ENCODE results near the gene ACAP3.

The ACAP3 gene

DNA sequence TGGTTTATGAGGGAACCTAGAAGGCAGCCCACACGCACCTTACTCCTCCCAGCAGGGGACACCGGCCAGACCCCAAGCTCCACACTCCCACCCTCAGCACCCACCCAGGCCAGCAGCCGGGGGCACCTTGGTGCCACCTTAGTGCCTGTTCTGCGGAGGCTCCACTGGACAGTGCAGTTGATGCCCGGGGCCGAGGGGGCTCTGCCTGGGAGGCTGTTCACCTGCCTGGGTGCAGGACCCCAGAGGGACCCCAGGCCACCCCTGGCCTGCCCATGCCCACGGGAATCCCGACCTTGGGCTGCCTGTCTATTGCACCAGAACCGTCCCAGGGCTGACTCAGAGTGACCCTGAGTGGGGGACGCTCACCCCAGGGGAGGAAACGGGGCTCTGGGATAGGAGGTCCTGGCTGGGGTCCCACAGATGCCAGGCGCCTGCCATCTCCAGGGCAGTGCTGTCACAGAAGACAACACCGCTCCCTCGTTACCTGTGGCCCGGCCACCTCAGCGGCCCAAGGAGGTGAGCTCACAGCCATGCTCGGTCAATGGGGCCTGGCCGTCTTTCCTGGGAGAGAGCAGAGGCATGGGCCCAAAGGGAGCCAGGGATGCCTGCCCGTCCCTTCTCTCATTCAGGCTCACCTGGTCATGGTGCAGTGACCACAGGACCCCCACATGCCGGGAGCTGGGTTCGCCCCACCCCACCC, 26.8 kb downstream of the ACAP3 start:
- FAIRE-seq = no peak
- DNase-seq (ENCODE audit: insufficient read length, low spot score) = no peak
- TF ChIP-seq POLR2A (IDR thresholded peaks at IDR 0.05; ENCODE audit: low read depth, low read length) (no peak), SPI1 (IDR thresholded peaks at IDR 0.05; ENCODE audit: low read depth, low read length) (no peak), POU2F2 (IDR thresholded peaks at IDR 0.05; ENCODE audit: low read depth, low read length) (no peak), POLR2AphosphoS5 (IDR thresholded peaks at IDR 0.05; ENCODE audit: low read depth, low read length) (no peak), PAX5 (IDR thresholded peaks at IDR 0.05; ENCODE audit: insufficient read depth, low read length, severe bottlenecking) (no peak), TAF1 (IDR thresholded peaks at IDR 0.05; ENCODE audit: low read depth, low read length) (no peak)

DNA sequence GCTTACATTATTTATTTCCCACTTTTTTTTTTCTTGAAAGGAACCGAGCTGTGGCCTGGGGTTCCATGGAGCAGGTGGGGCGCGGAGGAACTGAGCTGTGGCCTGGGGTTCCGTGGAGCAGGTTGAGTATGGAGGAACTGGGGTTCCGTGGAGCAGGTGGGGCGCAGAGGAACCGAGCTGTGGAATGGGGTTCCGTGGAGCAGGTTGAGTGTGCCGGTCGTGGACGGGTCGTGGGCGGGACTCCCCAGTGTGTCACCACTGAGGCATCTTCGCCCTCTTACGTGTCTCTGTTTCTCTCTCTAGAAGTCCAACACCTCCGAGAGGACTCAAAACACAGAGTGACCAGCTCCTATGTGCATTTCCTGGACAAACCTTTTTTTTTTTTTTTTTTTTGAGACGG, 28.7 kb downstream of the ACAP3 start:
- DNase-seq (ENCODE audit: insufficient read length, low spot score) (no peak), FAIRE-seq (no peak)
- no peak for TF ChIP-seq POLR2A (IDR thresholded peaks at IDR 0.05; ENCODE audit: low read depth, low read length)
- no peak for TF ChIP-seq PAX5 (IDR thresholded peaks at IDR 0.05; ENCODE audit: insufficient read depth, low read length, severe bottlenecking)
- no peak for TF ChIP-seq TAF1 (IDR thresholded peaks at IDR 0.05; ENCODE audit: low read depth, low read length)
- no peak for TF ChIP-seq POU2F2 (IDR thresholded peaks at IDR 0.05; ENCODE audit: low read depth, low read length)
- no peak for TF ChIP-seq SPI1 (IDR thresholded peaks at IDR 0.05; ENCODE audit: low read depth, low read length)
- TF ChIP-seq POLR2AphosphoS5 (IDR thresholded peaks at IDR 0.05; ENCODE audit: low read depth, low read length) = no peak

GRCh38 chr1:1278620-1279019, 29.1 kb downstream of the ACAP3 start:
- FAIRE-seq (no peak), DNase-seq (ENCODE audit: insufficient read length, low spot score) (no peak)

DNA sequence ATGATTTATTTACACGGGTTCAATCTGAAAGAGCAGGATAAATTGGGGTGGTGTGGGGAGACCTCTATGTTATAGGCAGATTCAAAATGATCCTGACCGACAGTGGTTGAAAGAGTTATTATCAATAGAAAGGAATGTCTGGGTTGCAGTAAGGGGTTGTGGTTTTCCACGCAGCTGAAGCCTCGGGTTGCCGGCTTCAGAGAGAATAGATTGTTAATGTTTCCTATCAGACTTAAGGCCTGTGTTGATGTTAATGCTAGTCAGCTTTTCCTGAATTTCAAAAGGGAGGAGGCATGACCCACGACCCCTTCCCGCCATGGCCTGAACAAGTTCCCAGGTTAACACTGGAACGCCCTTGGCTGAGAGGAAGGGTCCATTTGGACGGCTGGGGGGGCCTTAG, 31.9 kb downstream of the ACAP3 start:
- TF ChIP-seq POLR2AphosphoS5 (IDR thresholded peaks at IDR 0.05; ENCODE audit: low read depth, low read length) (no peak), PAX5 (IDR thresholded peaks at IDR 0.05; ENCODE audit: insufficient read depth, low read length, severe bottlenecking) (no peak), TAF1 (IDR thresholded peaks at IDR 0.05; ENCODE audit: low read depth, low read length) (no peak), POU2F2 (IDR thresholded peaks at IDR 0.05; ENCODE audit: low read depth, low read length) (no peak), POLR2A (IDR thresholded peaks at IDR 0.05; ENCODE audit: low read depth, low read length) (no peak), SPI1 (IDR thresholded peaks at IDR 0.05; ENCODE audit: low read depth, low read length) (no peak)
- FAIRE-seq = no peak
- no peak for DNase-seq (ENCODE audit: insufficient read length, low spot score)

More at GRCh38 chr1:1278620-1279019, 29.1 kb downstream of the ACAP3 start:
- no peak for TF ChIP-seq POLR2AphosphoS5 (IDR thresholded peaks at IDR 0.05; ENCODE audit: low read depth, low read length)
- no peak for TF ChIP-seq SPI1 (IDR thresholded peaks at IDR 0.05; ENCODE audit: low read depth, low read length)
- TF ChIP-seq POLR2A (IDR thresholded peaks at IDR 0.05; ENCODE audit: low read depth, low read length) = no peak
- TF ChIP-seq TAF1 (IDR thresholded peaks at IDR 0.05; ENCODE audit: low read depth, low read length) = no peak
- TF ChIP-seq PAX5 (IDR thresholded peaks at IDR 0.05; ENCODE audit: insufficient read depth, low read length, severe bottlenecking) = no peak

- TF ChIP-seq POLR2A (IDR thresholded peaks at IDR 0.05; ENCODE audit: low read depth, low read length) (no peak), TAF1 (IDR thresholded peaks at IDR 0.05; ENCODE audit: low read depth, low read length) (no peak), PAX5 (IDR thresholded peaks at IDR 0.05; ENCODE audit: insufficient read depth, low read length, severe bottlenecking) (no peak), SPI1 (IDR thresholded peaks at IDR 0.05; ENCODE audit: low read depth, low read length) (no peak), POLR2AphosphoS5 (IDR thresholded peaks at IDR 0.05; ENCODE audit: low read depth, low read length) (no peak), POU2F2 (IDR thresholded peaks at IDR 0.05; ENCODE audit: low read depth, low read length) (no peak)
- FAIRE-seq (no peak), DNase-seq (ENCODE audit: insufficient read length, low spot score) (no peak)
Measured at GRCh38 chr1:1274931-1275431, 32.7 kb downstream of the ACAP3 start.

DNA sequence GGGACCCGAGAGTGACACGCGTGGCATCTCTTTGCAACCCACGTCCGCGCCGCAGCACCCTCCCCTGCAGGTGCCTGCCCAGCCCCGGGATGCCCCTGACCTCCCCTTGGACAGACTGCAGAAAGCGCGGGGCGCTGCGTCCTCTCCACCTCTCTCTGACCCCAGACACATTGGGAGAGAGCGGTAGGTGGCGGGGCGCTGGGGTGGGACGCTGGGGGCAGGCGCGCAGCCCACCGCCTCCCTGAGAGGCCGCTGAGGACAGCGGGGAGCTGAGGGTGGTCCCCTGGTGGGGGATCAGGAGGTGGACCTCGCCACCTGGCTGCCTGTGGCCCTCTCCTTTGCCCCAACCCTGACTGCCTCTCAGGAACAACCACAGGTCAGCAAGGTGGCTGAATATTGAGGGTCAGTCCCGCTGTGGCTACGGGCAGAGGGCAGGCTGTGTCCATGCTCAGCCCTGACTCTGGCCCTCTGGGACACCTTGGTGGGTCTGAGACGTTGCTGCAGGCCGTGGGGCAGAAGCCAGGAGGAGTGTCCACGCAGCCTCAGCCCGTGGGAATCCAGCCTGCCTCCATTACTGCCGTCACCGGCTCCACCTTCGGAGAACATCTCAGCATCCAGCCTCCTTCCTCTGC, 33.3 kb downstream of the ACAP3 start:
- peak; percentile 83 for FAIRE-seq
- DNase-seq (ENCODE audit: insufficient read length, low spot score) = no peak

GRCh38 chr1:1273512-1274298, 34.0 kb downstream of the ACAP3 start, which contains the start of gene UBE2J2:
Gene UBE2J2, minus strand, starts transcription at chr1:1273854. Its CDS starts 5,862 bp downstream, at chr1:1267992.
- FAIRE-seq (peak; percentile 97), DNase-seq (ENCODE audit: insufficient read length, low spot score) (peak; percentile 99)
- TF ChIP-seq POLR2AphosphoS5 (IDR thresholded peaks at IDR 0.05; ENCODE audit: low read depth, low read length) (0 out of 2 replicates have a peak, but pooled peaks have one; percentile 29), PAX5 (IDR thresholded peaks at IDR 0.05; ENCODE audit: insufficient read depth, low read length, severe bottlenecking) (peak; percentile 50), POLR2A (IDR thresholded peaks at IDR 0.05; ENCODE audit: low read depth, low read length) (no peak)

More for the DNA sequence above, 33.3 kb downstream of the ACAP3 start:
- no peak for TF ChIP-seq POLR2A (IDR thresholded peaks at IDR 0.05; ENCODE audit: low read depth, low read length)
- TF ChIP-seq POU2F2 (IDR thresholded peaks at IDR 0.05; ENCODE audit: low read depth, low read length) = no peak
- TF ChIP-seq TAF1 (IDR thresholded peaks at IDR 0.05; ENCODE audit: low read depth, low read length) = no peak
- TF ChIP-seq SPI1 (IDR thresholded peaks at IDR 0.05; ENCODE audit: low read depth, low read length) = no peak
- no peak for TF ChIP-seq POLR2AphosphoS5 (IDR thresholded peaks at IDR 0.05; ENCODE audit: low read depth, low read length)
- TF ChIP-seq PAX5 (IDR thresholded peaks at IDR 0.05; ENCODE audit: insufficient read depth, low read length, severe bottlenecking) = no peak

- no peak for TF ChIP-seq PAX5 (IDR thresholded peaks at IDR 0.05; ENCODE audit: insufficient read depth, low read length, severe bottlenecking)
- TF ChIP-seq SPI1 (IDR thresholded peaks at IDR 0.05; ENCODE audit: low read depth, low read length) = no peak
- TF ChIP-seq TAF1 (IDR thresholded peaks at IDR 0.05; ENCODE audit: low read depth, low read length) = no peak
- no peak for TF ChIP-seq POU2F2 (IDR thresholded peaks at IDR 0.05; ENCODE audit: low read depth, low read length)
- no peak for TF ChIP-seq POLR2A (IDR thresholded peaks at IDR 0.05; ENCODE audit: low read depth, low read length)
- TF ChIP-seq POLR2AphosphoS5 (IDR thresholded peaks at IDR 0.05; ENCODE audit: low read depth, low read length) = no peak
- DNase-seq (ENCODE audit: insufficient read length, low spot score) (no peak), FAIRE-seq (no peak)
Measured at GRCh38 chr1:1273209-1273511, 34.6 kb downstream of the ACAP3 start.
